NT2/D1 (cell line): ENCODE data around the gene UMODL1.

ENCODE experiments used
- DNase-seq: peaks from one replicate; pipeline ENCODE4 v3.0.0-alpha.2; 2011; ENCODE audit warnings: low read depth, low spot score
- H3K27me3 ChIP-seq: 2 replicates; pipeline ENCODE4 v1.6.0; 2011; ENCODE audit warnings: mild to moderate bottlenecking; ENCODE audit not compliant: insufficient read length, insufficient read depth
- H3K36me3 ChIP-seq: 2 replicates; pipeline ENCODE4 v1.6.1; 2011; ENCODE audit warnings: mild to moderate bottlenecking, low read length, mixed read lengths; ENCODE audit not compliant: insufficient read depth, insufficient read length
- H3K4me1 ChIP-seq: 2 replicates; pipeline ENCODE4 v1.5.1; 2011; ENCODE audit not compliant: insufficient read depth, insufficient read length
- H3K4me3 ChIP-seq: 2 replicates; pipeline ENCODE4 v1.5.1; 2011; ENCODE audit warnings: low read depth; ENCODE audit not compliant: insufficient read length
- H3K9ac ChIP-seq: 2 replicates; pipeline ENCODE4 v1.6.0; 2011; ENCODE audit warnings: low read depth; ENCODE audit not compliant: insufficient read length
- H3K9me3 ChIP-seq: 2 replicates; pipeline ENCODE4 v1.5.1; 2011; ENCODE audit warnings: mild to moderate bottlenecking, low read length; ENCODE audit not compliant: insufficient read depth
- SUZ12 ChIP-seq: IDR thresholded peaks from 2 replicates; pipeline ENCODE4 v1.6.1; 2011; ENCODE audit not compliant: insufficient read length, insufficient read depth; ENCODE audit errors: extremely low read depth
- YY1 ChIP-seq: IDR thresholded peaks from 2 replicates; pipeline ENCODE4 v1.6.1; 2011; ENCODE audit not compliant: insufficient read length, insufficient read depth
- ZNF274 ChIP-seq: IDR thresholded peaks from 2 replicates; pipeline ENCODE4 v1.6.1; 2011; ENCODE audit warnings: mild to moderate bottlenecking, low read depth, low read length

Gene UMODL1

DNA sequence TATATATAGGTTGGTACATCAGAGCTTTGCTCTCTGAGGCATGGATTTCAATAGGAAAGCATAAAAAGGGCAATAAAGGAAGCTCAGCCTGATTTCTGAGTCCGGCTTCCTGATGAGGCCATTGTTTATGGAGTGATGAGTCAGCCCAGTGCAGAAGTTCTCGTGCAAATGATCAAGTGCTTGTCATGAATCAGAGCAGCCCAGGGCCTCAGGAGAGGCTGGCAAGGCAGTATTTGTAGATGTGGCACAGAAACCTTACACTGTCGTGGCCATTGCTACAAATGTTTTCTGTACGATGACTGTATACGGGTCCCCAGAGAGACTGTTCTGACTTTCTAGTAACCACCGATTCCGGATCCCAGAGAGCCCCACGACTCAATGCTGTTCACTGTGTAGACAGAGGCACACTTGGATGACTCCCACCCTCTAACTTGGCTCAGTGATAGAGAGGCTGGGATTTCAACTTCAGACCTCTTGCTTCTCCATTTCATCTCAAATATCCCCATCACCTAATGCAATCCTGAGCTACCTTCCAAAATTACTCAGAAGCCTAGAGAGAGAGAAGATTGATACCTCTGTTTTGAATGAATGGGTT lies 26.8 kb downstream of the UMODL1 start:
- DNase-seq, result no peak

DNA sequence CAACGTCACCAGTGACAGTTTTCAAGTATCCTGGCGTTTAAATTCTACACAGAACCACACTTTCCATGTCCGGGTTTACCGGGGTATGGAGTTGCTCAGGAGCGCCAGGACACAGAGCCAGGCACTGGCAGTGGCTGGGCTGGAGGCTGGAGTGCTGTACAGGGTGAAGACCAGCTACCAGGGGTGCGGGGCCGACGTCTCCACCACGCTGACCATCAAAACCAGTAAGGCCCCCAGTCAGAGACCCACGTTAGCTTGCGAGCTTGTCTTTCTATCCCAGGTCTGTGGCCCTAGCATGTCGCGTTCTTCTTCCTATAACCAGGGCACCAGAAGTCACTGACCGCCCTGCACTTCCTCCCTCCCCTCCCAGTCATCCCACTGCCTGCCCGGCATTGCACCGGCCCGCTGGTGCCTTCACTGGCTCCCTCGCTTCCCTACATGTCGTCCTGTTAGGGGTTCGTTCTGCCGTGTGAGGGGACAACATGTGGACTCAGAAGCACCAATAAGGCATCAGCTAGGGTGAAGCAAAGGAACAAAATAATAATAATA lies 27.9 kb downstream of the UMODL1 start:
- Histone ChIP-seq H3K4me3 (no peak overlapping the region), H3K36me3 (no peaks in the 10 kb centered on the region), H3K27me3 (no peaks in the 10 kb centered on the region), H3K9me3 (peaks cover 16% of the 10 kb centered on the region), H3K9ac (no peak overlapping the region), H3K4me1 (peaks cover 5% of the 10 kb centered on the region)
- TF ChIP-seq ZNF274 (no peak), YY1 (no peak), SUZ12 (no peak)
- no peak for DNase-seq

More for the DNA sequence above, 26.8 kb downstream of the UMODL1 start:
- Histone ChIP-seq H3K4me1 (no peaks in the 10 kb centered on the region), H3K27me3 (no peaks in the 10 kb centered on the region), H3K4me3 (no peak overlapping the region), H3K9me3 (peaks cover 16% of the 10 kb centered on the region), H3K9ac (no peak overlapping the region), H3K36me3 (no peaks in the 10 kb centered on the region)
- no peak for TF ChIP-seq YY1
- TF ChIP-seq SUZ12, result no peak
- no peak for TF ChIP-seq ZNF274

DNA sequence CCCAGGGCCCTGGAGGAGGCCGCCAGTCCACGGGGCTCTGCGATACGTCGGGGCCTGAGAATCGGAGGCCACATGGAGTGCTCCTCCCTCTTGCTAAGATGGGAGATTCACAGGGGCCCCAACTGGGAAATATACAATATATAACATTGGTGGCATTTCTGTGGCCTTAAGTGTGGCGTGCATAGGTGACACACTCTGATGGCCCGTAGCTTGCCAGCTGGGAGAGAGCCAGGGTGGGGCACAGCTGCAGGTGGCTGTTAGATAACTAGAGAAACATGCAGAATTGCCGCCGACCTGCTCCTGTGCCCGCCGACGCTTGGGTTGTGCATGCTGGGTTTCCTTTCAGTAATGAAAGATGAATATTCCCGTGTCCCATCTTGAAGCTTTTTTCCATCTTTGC lies 30.1 kb downstream of the UMODL1 start:
- no peaks in the 10 kb centered on the region for H3K9me3 ChIP-seq
- H3K4me3 ChIP-seq, result no peak overlapping the region
- TF ChIP-seq SUZ12, result no peak
- no peak for TF ChIP-seq ZNF274
- no peak for TF ChIP-seq YY1
- no peaks in the 10 kb centered on the region for H3K27me3 ChIP-seq
- DNase-seq, result no peak
- peaks cover 6% of the 10 kb centered on the region for H3K4me1 ChIP-seq
- no peak overlapping the region for H3K9ac ChIP-seq
- no peaks in the 10 kb centered on the region for H3K36me3 ChIP-seq

- Histone ChIP-seq H3K4me3 (no peak overlapping the region), H3K9me3 (no peaks in the 10 kb centered on the region), H3K4me1 (peaks cover 8% of the 10 kb centered on the region), H3K27me3 (no peaks in the 10 kb centered on the region), H3K36me3 (no peaks in the 10 kb centered on the region), H3K9ac (no peak overlapping the region)
- no peak for TF ChIP-seq SUZ12
- no peak for TF ChIP-seq YY1
- TF ChIP-seq ZNF274, result no peak
- DNase-seq, result no peak
Measured at GRCh38 chr21:42102076-42102475, 31.0 kb downstream of the UMODL1 start.

DNA sequence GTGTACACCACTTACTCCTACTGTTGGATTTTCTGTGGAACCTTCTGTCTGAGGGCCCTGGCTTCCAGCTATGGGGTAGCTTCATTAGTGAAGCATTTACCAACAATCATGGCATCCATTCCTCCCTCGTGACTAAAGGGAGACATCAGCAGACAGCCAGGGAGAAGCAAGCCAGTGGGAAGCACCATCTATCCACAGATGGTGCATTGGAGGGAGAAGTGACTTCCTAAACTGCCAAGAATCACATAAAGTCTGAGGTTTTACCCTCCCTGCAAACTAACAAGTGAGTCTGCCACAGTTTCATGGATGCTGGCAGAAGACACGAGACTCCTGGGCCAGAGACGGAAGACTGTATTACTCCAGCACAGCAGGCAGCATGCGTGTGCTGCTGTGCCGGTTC lies 31.4 kb downstream of the UMODL1 start:
- H3K9me3 ChIP-seq, result no peaks in the 10 kb centered on the region
- no peaks in the 10 kb centered on the region for H3K27me3 ChIP-seq
- H3K9ac ChIP-seq, result no peak overlapping the region
- peaks cover 13% of the 10 kb centered on the region for H3K4me1 ChIP-seq
- no peak overlapping the region for H3K4me3 ChIP-seq
- no peak for TF ChIP-seq YY1
- no peak for TF ChIP-seq SUZ12
- TF ChIP-seq ZNF274, result no peak
- H3K36me3 ChIP-seq, result no peaks in the 10 kb centered on the region
- no peak for DNase-seq

DNA sequence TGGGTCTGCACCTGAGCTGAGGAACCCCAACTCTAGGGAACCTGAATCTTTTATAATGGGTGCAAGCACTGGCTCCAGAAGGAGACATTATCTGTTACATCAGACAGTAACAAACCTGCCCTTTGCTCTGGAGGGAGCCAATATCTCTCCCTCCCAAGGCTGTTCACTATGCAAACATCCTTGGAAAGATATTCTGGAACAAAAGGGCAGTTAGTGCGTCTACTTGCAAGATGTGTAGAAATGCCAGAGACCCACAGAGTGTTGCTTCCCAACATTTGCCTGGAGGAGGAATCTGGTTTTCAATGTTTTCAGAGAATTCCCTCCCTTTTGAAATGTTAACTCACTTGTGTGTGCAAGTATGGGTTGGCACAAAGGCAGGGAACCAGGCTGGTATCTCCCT lies 31.9 kb downstream of the UMODL1 start:
- TF ChIP-seq YY1, result no peak
- no peak for TF ChIP-seq SUZ12
- TF ChIP-seq ZNF274, result no peak
- Histone ChIP-seq H3K9ac (no peak overlapping the region), H3K27me3 (no peaks in the 10 kb centered on the region), H3K4me3 (no peak overlapping the region), H3K4me1 (peaks cover 18% of the 10 kb centered on the region), H3K36me3 (no peaks in the 10 kb centered on the region), H3K9me3 (no peaks in the 10 kb centered on the region)
- DNase-seq, result no peak

GRCh38 chr21:42103843-42104242 lies 32.7 kb downstream of the UMODL1 start:
- H3K9me3 ChIP-seq, result no peaks in the 10 kb centered on the region
- TF ChIP-seq SUZ12 (no peak), ZNF274 (no peak), YY1 (no peak)
- H3K9ac ChIP-seq, result no peak overlapping the region
- H3K4me3 ChIP-seq, result no peak overlapping the region
- H3K27me3 ChIP-seq, result no peaks in the 10 kb centered on the region
- DNase-seq, result no peak
- H3K4me1 ChIP-seq, result peaks cover 24% of the 10 kb centered on the region
- no peaks in the 10 kb centered on the region for H3K36me3 ChIP-seq
